ENCODE results near the gene GAN.
"Not testable (repeated sequence)": the region's sequence is repeated elsewhere in the genome, so short reads cannot be mapped to it uniquely, and the experiment has no call there.

GAN gene

DNA sequence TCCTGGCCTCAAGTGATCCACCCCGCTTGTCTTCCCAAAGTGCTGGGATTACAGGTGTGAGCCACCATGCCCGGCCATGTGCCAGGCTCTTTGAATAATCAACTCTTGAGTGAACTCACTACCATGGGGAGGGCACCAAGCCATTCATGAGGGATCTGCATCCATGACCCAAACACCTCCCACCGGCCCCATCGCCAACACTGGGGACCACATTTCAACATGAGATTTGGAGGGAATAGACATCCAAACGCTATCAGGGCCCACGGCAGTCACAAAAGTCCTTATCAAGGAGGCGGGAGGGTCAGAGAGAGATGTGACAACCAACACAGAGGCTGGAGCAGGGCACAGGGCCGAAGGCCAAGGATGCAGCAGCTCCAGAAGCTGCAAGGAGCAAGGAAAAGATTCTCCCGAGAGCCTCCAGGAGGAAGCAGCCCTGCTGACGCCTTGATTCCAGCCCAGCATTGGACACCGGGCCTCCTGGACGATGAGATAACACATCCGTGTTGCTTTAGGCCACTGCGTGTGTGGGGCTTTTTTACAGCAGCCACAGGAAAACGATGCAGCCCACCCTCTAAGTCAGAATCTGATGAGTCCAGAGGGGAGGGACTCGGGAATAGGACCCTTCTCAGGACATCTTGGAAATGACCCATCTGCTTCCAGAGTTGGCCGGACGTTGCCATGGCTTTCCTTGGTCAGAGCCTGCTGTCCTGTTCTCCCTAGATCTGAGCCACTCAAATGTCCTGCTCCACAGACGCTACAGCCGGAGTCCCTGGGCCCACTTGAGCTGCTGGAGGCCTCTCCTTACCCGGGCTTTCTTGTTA is 82.5 kb downstream of the GAN start:
- no peak overlapping the region for H3K27ac ChIP-seq
- peaks cover 0 to 20% (median 7%) of the 10 kb centered on the region in 11 experiments; a peak in 8 of 22 replicates for H3K9me3 ChIP-seq (replicated peaks in 1 of 11)
- H3K4me1 ChIP-seq = peaks cover 0 to 7% (median 2%) of the 10 kb centered on the region in 10 experiments; a peak in 5 of 20 replicates
- H3K4me3 ChIP-seq = no peak overlapping the region
- H3K4me2 ChIP-seq = no peak overlapping the region
- H3K27me3 ChIP-seq = no peaks in the 10 kb centered on the region
- H3K36me3 ChIP-seq = peaks cover 0 to 10% (median 0%) of the 10 kb centered on the region in 11 experiments; a peak in 4 of 22 replicates
- no peak for TF ChIP-seq Cebpa-rat (IDR thresholded peaks at IDR 0.05)
- no peak overlapping the region for H3K9ac ChIP-seq
- H4K20me1 ChIP-seq = no peaks in the 10 kb centered on the region

DNA sequence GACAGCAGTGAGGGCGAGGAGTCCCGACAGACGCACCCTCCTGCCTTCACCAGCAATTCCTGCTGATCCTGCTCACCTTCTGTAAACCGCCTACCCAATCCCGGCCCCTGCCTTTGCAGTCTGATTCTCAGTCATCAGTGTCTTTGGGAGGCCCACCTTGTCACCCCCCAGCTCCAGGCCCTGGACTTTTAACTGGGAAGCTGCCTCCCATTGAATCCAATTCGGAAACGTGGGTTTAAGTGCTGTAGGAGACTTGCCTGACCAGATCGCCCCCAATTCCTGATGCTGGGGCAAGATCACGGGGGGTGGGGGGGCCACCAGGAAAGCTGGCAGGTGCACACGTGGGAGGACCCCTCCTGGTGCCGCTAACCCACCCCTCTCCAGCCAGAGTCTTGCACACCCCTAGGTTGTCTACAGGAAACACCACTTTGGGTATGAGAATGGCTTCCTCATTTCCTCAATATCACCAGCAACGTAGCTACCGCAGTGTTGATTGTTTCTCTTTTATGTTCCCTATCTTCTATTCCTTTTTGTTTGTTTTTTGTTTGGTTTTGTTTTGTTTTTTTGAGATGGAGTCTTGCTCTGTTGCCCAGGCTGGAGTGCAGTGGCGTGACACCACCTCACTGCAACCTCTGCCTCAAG is 83.2 kb downstream of the GAN start:
- no peak overlapping the region for H3K4me3 ChIP-seq
- TF ChIP-seq Cebpa-rat (IDR thresholded peaks at IDR 0.05) = no peak
- peaks cover 0 to 20% (median 7%) of the 10 kb centered on the region in 11 experiments; a peak in 8 of 22 replicates for H3K9me3 ChIP-seq (replicated peaks in 1 of 11)
- H3K9ac ChIP-seq = no peak overlapping the region
- H3K36me3 ChIP-seq = peaks cover 0 to 7% (median 0%) of the 10 kb centered on the region in 11 experiments; a peak in 1 of 22 replicates
- H3K4me2 ChIP-seq = no peak overlapping the region
- H3K27me3 ChIP-seq = no peaks in the 10 kb centered on the region
- no peak overlapping the region for H3K27ac ChIP-seq
- H3K4me1 ChIP-seq = peaks cover 0 to 7% (median 2%) of the 10 kb centered on the region in 10 experiments; a peak in 5 of 20 replicates
- no peaks in the 10 kb centered on the region for H4K20me1 ChIP-seq

DNA sequence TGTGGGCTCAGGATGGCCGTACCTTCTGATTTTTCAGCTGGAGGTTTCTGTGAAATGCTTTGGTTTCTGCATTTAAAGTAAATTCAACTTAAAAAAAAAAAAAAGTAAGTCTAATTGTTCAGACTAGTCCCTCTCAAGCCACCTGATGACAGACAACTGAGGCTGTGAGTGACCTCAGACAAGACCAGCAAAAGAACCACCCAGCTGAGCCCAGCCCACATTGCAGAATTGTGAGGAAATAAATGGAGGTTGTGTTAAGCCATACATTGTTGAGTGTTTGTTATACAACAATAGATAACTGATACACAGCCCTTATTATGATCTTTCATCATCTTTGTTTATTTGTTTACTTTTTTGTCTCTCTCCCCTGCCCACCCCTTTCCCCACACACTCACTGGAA is 85.1 kb downstream of the GAN start:
- Histone ChIP-seq H3K4me2 (no peak overlapping the region), H3K9me3 (replicated peaks in 1 of 11) (peaks cover 0 to 20% (median 7%) of the 10 kb centered on the region in 11 experiments; a peak in 8 of 22 replicates), H3K27ac (no peak overlapping the region), H3K9ac (no peak overlapping the region), H4K20me1 (peaks cover 0 to 6% (median 0%) of the 10 kb centered on the region in 11 experiments; a peak in 3 of 22 replicates), H3K4me1 (peaks cover 5 to 17% (median 10%) of the 10 kb centered on the region in 10 experiments; a peak in 17 of 20 replicates), H3K27me3 (no peaks in the 10 kb centered on the region), H3K4me3 (no peak overlapping the region), H3K36me3 (peaks cover 0 to 3% (median 0%) of the 10 kb centered on the region in 11 experiments; a peak in 1 of 22 replicates)
- no peak for TF ChIP-seq Cebpa-rat (IDR thresholded peaks at IDR 0.05)

DNA sequence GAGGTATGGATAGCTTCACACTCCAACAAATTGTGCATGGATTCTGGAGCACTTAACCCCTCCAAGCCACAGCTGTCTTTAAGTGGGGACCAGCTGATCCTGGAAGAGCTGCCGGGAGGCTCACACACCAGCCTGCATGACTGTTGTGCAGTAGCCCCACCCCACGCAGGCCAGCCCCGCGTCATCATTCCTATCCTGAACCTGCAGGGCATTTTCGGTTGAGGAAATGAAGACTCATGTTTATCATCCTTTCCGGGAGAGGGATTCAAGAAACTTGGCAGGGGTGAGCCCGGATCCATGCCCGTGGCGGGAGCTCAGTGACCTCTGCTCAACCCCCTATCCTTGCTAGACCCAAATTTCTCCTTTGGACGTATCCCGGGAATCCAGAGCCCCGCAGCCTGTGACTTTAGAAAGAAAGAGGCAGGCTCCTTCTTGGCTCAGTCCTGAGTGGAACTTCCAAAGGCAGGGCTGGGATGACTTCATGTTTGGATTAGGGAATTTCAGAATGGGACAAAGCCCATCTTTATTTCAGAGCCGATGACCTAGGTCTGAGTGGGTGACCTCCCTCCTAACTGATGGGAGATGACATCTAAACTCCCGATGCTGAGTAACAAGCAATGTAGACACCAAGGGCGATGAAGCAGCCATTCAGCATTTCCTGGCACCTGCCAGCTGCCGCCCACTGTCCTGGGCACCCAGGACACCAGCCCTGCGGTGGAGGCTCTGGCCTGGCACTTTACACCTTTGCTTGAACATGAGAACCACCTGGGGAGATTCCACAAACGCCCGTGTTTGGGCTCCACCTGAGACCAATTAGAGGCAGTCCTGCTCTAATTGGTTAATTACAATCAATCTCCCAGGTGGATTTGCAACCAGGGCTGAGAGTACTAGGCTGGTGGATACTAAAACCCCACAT is 86.5 kb downstream of the GAN start:
- Histone ChIP-seq H3K4me3 (no peak overlapping the region), H3K9ac (no peak overlapping the region), H3K27me3 (no peaks in the 10 kb centered on the region), H3K36me3 (peaks cover 0 to 3% (median 0%) of the 10 kb centered on the region in 11 experiments; a peak in 1 of 22 replicates), H4K20me1 (peaks cover 0 to 6% (median 0%) of the 10 kb centered on the region in 11 experiments; a peak in 3 of 22 replicates), H3K9me3 (replicated peaks in 1 of 11) (peaks cover 0 to 20% (median 7%) of the 10 kb centered on the region in 11 experiments; a peak in 8 of 22 replicates), H3K4me2 (peak overlapping the region in 3 of 11 experiments; percentile 3 to 26 (median 18); a peak in 2 of 22 replicates), H3K27ac (no peak overlapping the region), H3K4me1 (peaks cover 5 to 17% (median 10%) of the 10 kb centered on the region in 10 experiments; a peak in 17 of 20 replicates)
- TF ChIP-seq Cebpa-rat (IDR thresholded peaks at IDR 0.05) = no peak

DNA sequence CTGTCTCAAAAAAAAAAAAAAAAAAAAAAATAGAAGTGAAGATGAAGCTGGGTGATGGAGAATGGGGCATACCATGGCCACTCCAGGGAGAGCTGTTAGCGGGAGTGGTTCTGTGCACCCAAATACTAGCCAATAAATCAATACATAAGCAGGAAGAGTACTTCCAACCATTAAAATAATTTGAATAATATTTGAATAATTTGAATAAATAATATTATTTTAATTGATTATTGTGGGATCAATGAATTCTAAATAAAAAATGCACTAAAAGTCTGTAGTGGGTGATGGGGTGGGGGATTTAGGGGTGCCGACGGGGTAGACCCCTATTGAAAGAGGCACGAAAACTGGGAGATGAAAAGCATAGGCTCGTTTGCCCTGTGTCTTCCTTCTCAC is 88.4 kb downstream of the GAN start:
- no peak for TF ChIP-seq Cebpa-rat (IDR thresholded peaks at IDR 0.05)
- Histone ChIP-seq H3K4me1 (peaks cover 5 to 17% (median 10%) of the 10 kb centered on the region in 10 experiments; a peak in 17 of 20 replicates), H4K20me1 (peaks cover 0 to 6% (median 0%) of the 10 kb centered on the region in 11 experiments; a peak in 3 of 22 replicates), H3K36me3 (peaks cover 0 to 3% (median 0%) of the 10 kb centered on the region in 11 experiments; a peak in 1 of 22 replicates), H3K9me3 (replicated peaks in 1 of 11) (peaks cover 0 to 20% (median 7%) of the 10 kb centered on the region in 11 experiments; a peak in 8 of 22 replicates), H3K4me2 (peak overlapping the region; percentile 56 to 95 (median 84); a peak in 19 of 22 replicates), H3K27ac (no peak overlapping the region), H3K4me3 (0 out of 20 replicates have a peak overlapping the region, but pooled peaks of 1 of the 10 experiments have one; percentile 45), H3K9ac (peak overlapping the region in 2 of 11 experiments; percentile 39 to 62; a peak in 2 of 22 replicates), H3K27me3 (no peaks in the 10 kb centered on the region)

DNA sequence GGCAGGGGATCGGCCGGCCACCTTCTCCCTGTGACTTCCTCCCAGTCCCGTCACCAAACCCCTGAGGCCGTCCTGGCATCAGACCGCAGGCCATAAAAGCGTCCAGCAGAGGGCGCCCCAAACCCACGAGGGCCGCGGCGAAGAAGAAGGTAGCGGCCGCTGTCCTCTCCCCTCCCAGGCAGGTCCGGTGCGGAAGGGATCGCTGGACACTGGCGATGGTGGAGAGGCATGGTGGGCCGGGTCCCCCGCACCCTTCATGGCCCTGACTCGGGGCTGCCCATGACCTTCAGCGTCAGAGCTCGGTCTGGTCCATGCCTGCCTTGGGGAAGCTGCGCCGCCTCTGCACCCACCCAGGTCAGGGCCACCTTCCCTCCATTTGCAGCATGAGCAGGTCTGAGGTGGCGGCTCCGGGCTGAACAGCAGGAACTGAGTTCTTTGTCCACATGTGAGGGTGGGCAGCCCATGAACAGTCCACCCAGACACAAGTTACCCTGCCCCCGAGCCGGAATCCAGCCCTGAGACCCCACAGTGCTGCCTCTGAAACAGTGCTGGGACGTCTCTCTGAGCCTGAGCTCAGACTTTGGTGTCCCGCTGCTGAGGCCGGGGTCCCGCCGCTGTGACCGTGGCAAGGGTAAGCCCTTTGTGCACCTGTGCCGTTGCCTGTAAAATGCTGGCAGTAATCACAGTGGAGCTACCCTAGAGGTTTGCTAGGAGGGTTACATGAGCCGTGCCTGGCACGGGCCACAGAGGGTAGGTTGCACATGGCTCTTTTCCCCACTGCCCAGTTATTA is 89.0 kb downstream of the GAN start:
- H3K4me1 ChIP-seq = peaks cover 5 to 20% (median 10%) of the 10 kb centered on the region in 10 experiments; a peak in 17 of 20 replicates
- no peak for TF ChIP-seq Cebpa-rat (IDR thresholded peaks at IDR 0.05)
- peaks cover 0 to 19% (median 7%) of the 10 kb centered on the region in 11 experiments; a peak in 8 of 22 replicates for H3K9me3 ChIP-seq (replicated peaks in 1 of 11)
- peak overlapping the region in 7 of 11 experiments; percentile 11 to 62 (median 39); a peak in 8 of 22 replicates for H3K9ac ChIP-seq
- H3K27ac ChIP-seq = no peak overlapping the region
- peak overlapping the region in 3 of 10 experiments; percentile 1 to 57 (median 45); a peak in 6 of 20 replicates for H3K4me3 ChIP-seq
- no peaks in the 10 kb centered on the region for H3K27me3 ChIP-seq
- H3K36me3 ChIP-seq = peaks cover 0 to 3% (median 0%) of the 10 kb centered on the region in 11 experiments; a peak in 1 of 22 replicates
- H4K20me1 ChIP-seq = peaks cover 0 to 6% (median 0%) of the 10 kb centered on the region in 11 experiments; a peak in 3 of 22 replicates
- H3K4me2 ChIP-seq = peak overlapping the region; percentile 56 to 95 (median 84)

DNA sequence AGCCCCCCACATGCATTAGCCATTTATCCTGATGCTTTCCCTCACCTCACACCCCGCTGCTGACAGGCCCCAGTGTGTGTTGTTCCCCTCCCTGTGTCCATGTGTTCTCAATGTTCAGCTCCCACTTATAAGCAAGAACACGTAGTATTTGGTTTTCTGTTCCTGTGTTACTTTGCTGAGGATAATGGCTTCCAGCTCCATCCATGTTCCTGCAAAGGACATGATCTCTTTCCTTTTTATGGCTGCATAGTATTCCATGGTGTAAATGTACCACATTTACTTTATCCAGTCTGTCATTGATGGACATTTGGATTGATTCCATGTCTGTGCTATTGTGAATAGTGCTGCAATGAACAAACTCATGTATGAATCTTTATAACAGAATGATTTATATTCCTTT is 90.2 kb downstream of the GAN start:
- H3K36me3 ChIP-seq; H3K27ac ChIP-seq; H3K9ac ChIP-seq; H3K27me3 ChIP-seq; H4K20me1 ChIP-seq; H3K4me2 ChIP-seq; H3K9me3 ChIP-seq (replicated peaks in 1 of 11); H3K4me3 ChIP-seq: not testable (repeated sequence)
- H3K4me1 ChIP-seq = peaks cover 5 to 25% (median 12%) of the 10 kb centered on the region in 10 experiments; a peak in 17 of 20 replicates

All from BLaER1 treated with 17β-estradiol and CSF1 and Interleukin-3, amounts not matched to agents 10 nM and 100 nM (cell line).